Measurements from ENCODE around the gene A1BG. TPM values are rescaled to one million over a fixed set of nuclear protein-coding genes. Genes with fewer than 3 reads are reported as not detected.
A peak's percentile ranks its signal among the peaks of the same experiment; 100 is the strongest.

Gene A1BG
- total RNA-seq, 2 donors from 2014 or later: 45.5 to 52.6 TPM

DNA sequence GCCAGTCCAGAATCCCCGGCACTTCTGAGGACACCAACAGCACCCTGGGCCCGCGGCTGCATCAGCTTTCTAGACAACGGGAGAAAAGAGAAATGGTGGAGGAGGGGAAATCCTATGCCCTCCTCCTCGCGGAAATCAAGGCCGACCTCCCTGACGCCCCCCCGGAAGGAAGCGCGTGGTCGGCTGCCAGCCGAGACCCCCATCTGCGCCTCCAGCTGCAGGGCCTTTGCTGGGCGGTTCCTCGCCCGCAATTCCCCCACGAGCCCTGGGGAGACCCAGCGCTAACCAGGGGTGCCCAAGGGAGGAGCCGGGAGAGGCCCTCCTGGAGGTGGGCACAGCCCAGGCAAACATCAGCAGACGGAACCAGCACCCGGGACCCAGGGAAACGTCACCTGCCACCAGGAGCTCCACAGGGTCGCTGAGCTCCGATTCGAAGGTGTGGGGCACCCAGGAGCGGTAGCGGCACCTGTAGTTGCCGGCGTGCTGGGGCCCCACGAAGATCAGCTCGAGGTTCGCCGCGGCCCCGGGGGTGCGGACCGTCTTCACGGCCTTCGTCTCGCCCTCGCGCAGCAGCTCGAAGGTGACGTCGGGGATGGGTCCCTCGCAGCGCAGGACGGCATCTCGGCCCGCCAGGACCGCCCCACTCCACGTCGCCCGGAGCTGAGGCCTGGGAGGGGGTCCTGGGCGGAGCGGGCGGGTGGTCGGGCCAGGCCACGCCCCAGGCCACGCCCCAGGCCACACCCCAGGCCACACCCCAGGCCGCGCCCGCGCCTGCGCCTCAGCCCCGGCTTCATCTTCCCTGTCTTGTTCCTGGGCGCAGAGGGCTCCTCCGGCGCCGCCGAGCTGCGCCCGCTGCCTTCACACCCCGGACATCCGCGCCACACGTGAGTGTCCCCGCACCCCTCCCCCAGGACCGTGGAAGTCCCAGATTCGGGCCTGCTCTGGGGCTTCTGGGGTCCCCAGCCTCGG is 6.0 kb downstream of the A1BG start:
- H3K4me1 ChIP-seq: peaks cover 0 to 16% of the 10 kb centered on the region in 2 donors
- H3K27me3 ChIP-seq: peaks cover 0 to 4% of the 10 kb centered on the region in 2 donors
- DNase-seq (ENCODE audit: low spot score): peak; percentile 63
- no peaks in the 10 kb centered on the region for H3K36me3 ChIP-seq
- no peaks in the 10 kb centered on the region for H3K9me3 ChIP-seq
- TF ChIP-seq, protein P1, sequence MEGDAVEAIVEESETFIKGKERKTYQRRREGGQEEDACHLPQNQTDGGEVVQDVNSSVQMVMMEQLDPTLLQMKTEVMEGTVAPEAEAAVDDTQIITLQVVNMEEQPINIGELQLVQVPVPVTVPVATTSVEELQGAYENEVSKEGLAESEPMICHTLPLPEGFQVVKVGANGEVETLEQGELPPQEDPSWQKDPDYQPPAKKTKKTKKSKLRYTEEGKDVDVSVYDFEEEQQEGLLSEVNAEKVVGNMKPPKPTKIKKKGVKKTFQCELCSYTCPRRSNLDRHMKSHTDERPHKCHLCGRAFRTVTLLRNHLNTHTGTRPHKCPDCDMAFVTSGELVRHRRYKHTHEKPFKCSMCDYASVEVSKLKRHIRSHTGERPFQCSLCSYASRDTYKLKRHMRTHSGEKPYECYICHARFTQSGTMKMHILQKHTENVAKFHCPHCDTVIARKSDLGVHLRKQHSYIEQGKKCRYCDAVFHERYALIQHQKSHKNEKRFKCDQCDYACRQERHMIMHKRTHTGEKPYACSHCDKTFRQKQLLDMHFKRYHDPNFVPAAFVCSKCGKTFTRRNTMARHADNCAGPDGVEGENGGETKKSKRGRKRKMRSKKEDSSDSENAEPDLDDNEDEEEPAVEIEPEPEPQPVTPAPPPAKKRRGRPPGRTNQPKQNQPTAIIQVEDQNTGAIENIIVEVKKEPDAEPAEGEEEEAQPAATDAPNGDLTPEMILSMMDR (IDR thresholded peaks at IDR 0.05): no peak
- peak overlapping the region; percentile 69 to 82 for H3K27ac ChIP-seq
- H3K4me3 ChIP-seq: peak overlapping the region; percentile 64 to 67

DNA sequence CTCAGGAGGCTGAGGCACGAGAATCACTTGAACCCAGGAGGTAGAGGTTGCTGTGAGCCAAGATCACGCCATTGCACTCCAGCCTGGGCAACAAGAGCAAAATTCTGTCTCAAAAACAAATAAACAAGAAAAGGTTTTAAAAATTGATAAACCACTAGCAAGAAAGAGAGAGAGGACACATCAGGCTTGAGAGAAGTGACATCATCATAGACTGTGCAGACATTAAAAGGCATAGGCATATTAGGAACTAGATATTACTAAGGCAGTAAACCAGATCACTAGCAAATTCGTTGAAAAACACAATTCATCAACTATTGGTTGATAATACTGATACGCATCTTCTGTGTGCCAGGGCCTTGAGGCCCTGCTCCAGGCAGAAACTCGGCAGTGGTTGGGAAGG is 7.7 kb downstream of the A1BG start:
- no peak overlapping the region for H3K27ac ChIP-seq
- H3K4me1 ChIP-seq: peaks cover 0 to 13% of the 10 kb centered on the region in 2 donors
- no peaks in the 10 kb centered on the region for H3K36me3 ChIP-seq
- TF ChIP-seq, protein P1 (IDR thresholded peaks at IDR 0.05): no peak
- H3K4me3 ChIP-seq: no peak overlapping the region
- no peaks in the 10 kb centered on the region for H3K9me3 ChIP-seq
- H3K27me3 ChIP-seq: peaks cover 0 to 4% of the 10 kb centered on the region in 2 donors
- no peak for DNase-seq (ENCODE audit: low spot score)

DNA sequence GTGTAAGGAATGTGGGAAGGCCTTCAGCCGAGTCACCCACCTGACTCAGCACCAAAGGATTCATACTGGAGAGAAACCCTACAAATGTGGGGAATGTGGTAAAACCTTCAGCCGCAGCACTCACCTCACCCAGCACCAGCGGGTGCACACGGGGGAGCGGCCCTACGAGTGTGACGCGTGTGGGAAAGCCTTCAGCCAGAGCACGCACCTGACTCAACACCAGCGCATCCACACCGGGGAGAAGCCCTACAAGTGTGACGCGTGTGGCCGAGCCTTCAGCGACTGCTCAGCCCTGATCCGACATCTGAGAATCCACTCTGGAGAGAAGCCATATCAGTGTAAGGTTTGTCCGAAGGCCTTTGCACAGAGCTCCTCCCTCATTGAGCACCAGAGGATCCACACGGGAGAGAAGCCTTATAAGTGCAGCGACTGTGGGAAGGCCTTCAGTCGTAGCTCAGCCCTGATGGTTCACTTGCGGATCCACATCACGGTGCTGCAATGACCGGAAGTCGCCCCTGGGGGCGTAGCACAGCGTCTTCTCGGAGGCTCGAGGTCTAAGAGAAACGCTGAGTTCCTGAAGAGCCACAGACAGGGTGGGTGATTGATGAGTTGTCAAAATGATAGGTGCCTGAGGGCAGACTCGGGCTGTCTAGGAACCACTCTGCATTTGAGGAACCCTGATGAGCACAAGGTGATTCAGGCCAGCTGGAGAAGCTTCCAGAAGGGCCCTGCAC is 14.3 kb downstream of the A1BG start:
- TF ChIP-seq, protein P1 (IDR thresholded peaks at IDR 0.05): no peak
- Histone ChIP-seq H3K4me3 (no peak overlapping the region), H3K27ac (no peak overlapping the region), H3K27me3 (no peaks in the 10 kb centered on the region), H3K9me3 (no peaks in the 10 kb centered on the region), H3K36me3 (peaks cover 26% of the 10 kb centered on the region), H3K4me1 (no peaks in the 10 kb centered on the region)
- DNase-seq (ENCODE audit: low spot score): no peak

- Histone ChIP-seq H3K4me3 (no peak overlapping the region), H3K36me3 (peaks cover 26% of the 10 kb centered on the region), H3K27ac (no peak overlapping the region), H3K4me1 (no peaks in the 10 kb centered on the region), H3K9me3 (no peaks in the 10 kb centered on the region), H3K27me3 (no peaks in the 10 kb centered on the region)
- DNase-seq (ENCODE audit: low spot score): no peak
- TF ChIP-seq, protein P1 (IDR thresholded peaks at IDR 0.05): no peak
Observed at GRCh38 chr19:58338336-58338735, 15.0 kb downstream of the A1BG start.

DNA sequence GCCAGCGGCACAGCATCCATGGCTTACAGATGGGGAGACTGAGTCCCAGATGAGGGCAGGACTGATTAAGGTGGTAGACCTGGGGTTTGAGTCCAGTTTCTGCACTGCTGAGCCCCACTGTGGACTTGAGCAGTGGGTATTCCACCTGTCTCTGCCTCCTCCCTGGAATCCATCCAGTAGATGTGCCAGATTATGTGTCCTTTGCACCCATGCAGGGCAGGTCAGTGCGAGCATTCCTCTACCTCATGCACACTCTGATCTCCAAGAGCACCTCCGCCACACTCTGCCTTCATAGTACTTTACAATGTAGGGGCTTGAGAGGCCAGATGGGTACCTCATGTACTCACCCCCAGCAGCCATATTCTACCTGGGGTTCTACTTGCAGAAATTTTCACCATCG is 16.5 kb downstream of the A1BG start:
- TF ChIP-seq, protein P1 (IDR thresholded peaks at IDR 0.05): no peak
- Histone ChIP-seq H3K27ac (no peak overlapping the region), H3K9me3 (no peaks in the 10 kb centered on the region), H3K4me1 (no peaks in the 10 kb centered on the region), H3K4me3 (no peak overlapping the region), H3K36me3 (peaks cover 26% of the 10 kb centered on the region), H3K27me3 (no peaks in the 10 kb centered on the region)
- no peak for DNase-seq (ENCODE audit: low spot score)

Measured in right atrium auricular region (tissue), 2 donors.